Measurements from ENCODE around the gene PALM3. TPM values are rescaled to one million over a fixed set of nuclear protein-coding genes. Genes with fewer than 3 reads are reported as not detected.

PALM3 gene
- polyA plus RNA-seq, 1 donor, result 21.2 TPM

DNA sequence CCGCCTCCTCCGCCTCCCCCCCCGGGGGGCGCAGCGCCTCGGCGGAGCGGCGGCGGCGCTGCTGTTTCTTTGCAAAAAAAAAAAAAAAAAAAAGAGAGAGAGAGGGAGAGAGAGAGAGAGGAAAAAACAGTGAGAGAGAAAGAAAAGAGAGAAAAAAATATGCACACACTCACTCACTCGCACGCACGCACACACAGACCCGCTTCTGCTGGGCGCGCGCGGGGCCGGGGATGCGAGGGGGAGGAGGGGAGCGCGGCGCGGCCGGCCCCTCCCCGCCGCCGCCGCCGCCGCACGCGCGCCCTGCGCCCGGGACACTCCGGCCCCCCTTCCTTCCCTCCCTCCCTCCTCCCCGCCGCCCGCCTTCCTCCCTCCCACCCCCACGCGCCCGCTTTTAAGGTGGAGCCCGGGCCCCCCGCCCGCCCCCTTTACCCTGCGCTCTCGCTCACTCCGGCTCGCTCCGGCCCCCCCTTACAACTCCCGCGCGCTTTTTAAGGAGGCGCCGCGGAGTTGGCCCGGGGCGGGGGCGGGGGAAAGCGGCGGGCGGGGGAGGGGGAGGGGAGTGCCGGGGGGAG is 28.7 kb upstream of the PALM3 start, which contains the start of gene SAMD1:
Gene SAMD1 (minus strand): TSS at position 243 of the 572 bp plus-strand sequence.
- peak; percentile 92 for DNase-seq

DNA sequence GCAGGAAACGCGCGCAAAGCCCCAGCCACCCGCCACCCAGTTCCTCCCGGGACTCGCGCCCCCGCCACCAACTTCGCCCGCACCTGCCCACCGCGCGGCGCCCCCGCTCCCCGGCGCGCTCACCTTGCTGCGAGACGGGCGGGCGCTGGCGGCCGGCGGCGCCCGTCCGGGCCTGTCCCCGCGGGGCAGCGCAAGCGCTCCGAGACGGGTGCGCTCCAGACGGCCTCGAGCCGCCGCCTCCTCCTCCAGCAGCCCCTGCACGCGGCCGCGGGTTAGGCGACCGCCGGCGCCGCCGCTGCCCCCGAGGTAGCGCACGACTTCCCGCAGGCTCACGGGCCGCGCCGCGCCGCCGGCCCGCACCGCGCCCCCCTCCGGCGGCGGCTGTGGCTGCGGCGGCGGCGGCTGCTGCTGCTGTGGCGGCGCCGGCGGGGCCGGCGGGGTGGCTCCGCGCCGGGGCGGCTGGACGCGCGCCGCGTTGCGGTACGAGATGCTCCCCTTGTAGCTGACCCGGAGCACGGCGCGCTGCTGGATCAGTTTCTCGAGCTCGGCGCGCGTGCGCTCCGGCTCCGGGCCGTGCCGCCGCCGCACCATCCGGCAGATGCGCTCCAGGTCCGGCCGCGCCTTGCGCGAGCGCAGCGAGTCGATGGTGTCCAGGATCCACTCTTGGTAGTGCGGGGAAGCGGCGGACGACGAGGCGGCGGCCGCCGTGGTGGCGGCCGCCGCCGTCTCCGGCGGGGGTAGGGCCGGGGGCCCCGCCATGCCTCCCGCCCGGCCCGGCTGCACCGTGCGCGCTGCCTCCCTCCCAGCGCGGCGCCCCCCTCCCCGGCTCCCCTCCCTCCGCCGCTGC is 28.0 kb upstream of the PALM3 start:
- peak; percentile 30 for DNase-seq

DNA sequence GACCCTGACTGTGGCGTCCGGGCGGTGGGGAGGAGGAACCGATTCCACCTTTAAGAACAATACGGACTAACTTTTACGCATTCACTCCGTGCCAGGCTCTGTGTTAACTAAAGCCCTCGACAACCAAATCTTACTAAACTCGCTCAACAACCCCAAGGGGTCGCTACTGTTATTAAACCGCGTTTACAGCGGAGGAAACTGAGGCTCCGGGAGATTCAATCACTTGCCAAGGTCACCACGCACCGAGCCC is 27.5 kb upstream of the PALM3 start:
- DNase-seq, result no peak

DNA sequence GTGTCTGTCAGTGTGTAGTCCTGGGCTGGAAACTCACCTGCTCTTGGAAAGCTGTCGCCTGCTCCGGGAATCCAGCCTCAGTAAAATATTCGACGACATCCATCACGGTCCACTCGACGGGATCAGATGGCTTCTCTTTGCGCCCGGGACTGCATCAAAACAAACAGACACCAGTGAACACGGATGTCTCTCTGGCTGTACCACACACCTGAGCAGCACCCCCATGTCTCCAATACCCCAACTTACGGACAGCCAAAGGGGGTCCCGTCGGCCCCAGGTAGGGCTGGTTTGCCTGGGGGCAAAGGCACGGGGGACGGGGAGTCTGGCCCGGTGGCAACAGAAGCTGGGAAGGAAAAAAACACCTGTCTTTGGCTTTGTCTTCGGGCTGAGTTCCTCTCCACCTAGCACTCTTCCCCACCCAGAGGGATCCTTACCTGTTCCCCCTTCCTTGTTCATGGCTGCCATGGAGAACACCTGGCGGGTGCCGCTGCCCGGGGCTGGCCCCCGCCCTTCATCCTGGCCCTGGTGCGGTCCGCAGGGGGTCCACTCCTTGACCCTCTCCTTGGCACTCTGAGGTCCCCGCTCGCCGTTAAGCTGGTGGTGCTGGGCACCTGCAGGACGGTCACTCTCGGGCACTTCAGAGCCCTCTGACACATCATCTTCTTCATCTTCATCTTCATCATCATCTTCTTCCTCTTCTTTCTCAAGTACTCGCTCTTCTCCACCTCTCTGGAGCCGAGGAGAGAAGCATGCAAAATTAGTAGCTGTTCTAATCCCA is 26.9 kb upstream of the PALM3 start:
- DNase-seq, result no peak

DNA sequence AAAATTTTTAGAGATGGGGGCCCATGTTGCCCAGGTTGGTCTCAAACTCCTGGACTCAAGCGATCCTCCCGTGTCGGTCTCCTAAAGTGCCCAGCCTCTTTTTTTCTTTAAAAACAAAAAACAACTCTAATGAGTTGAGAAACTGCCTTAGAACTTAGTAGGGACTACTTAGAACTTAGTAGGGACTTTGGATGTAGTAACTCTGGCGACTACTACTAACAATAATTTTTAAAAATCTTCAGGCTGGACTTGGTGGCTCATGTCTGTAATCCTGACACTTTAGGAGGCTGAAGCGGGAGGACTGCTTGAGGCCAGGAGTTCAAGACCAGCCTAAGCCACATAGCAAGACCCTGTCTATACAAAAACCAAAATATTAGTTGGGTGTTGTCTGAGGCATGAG is 24.2 kb upstream of the PALM3 start:
- DNase-seq, result no peak

DNA sequence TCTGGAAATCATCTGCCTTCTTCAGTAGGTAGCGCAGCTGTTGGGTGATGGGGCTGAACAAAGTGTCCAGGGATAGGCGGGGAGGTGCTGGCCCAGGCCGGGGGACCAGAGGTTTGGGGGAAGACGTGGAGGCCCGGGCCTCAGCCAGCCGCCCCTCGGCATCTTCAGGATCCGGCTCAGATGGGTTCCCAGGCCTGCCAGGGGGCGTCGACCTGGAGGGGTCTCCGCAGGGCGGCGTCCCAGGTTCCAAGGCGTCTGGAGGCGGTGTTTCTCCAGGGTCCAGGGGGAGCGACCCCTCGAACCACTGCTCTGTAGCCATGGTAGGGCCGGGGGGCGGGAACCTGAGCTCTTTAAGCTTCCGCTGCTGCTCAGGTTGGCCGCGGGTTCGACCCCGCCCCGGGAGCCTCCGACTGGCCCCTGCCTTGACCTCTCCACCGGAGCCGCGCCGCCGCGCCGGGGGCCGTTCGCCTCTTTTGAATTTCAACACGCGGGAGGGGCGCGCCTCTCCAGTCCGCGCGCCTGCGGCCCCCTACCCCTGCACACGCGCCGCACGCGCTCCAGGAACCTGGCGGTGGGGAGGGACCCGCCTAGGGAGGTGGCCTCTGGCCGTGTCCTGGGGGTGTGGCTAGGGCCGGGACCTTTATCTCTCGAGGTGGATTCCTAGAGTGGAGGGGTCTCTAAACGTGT is 23.6 kb upstream of the PALM3 start, which contains the start of gene C19orf67:
Gene C19orf67 (minus strand): TSS at position 475 of the 687 bp plus-strand sequence. CDS start 156 bp downstream, at position 319.
- DNase-seq, result no peak

DNA sequence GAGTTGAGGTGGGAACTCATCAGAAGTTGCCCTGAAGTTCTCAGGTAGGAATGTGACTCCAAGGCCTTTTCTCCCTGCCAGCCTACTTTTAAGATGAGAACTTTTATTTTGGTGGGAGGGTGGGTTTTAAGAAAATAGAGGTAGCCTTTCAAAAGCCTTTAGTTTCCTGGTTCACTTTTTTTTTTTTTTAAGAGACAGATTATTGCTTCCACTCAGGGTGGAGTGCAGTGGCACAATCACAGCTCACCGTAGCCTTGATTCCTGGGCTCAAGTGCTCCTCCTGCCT is 20.7 kb upstream of the PALM3 start:
- DNase-seq, result no peak

DNA sequence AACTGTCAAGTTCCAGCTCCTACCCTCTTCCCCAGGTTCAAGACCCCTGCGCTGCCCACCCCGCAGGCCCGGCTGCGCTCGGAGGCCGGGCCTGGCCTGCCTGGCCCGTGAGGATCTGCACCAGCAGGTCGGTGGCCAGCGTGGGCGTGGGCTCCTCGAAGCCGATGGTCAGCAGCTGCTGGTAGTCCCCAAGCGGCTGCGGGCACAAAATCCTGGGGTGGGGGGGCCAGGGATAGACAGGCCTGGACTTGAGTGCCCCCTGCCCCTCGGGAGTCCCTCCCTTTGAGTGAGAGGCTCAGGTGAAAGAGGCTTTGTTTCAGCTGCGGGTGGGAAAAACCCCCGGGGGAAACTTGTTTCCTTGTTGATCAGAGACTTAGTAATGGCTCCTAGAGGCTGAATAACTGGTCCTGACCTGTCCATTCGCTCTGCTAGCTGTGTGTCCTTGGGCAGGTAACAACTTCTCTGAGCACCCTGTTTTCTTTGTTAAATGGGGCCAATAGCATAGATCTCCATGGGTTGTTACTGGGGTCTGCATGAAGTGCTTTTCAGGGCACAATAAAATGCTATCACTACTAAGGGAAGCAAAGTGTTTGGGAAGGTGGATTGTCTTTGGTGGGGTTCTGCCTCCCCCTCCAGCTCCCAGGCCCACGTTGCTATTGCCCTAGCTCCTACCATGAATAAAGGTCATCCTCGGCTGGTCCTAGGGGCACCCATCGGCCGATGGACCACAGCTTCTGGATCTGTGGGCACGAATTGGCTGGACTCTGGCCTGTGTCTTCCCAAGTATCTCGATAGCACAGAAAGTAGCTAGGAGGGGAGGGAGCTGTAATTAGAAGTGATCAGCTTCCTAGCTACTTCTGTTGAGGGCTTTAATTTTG is 20.2 kb upstream of the PALM3 start:
- DNase-seq, result no peak

DNA sequence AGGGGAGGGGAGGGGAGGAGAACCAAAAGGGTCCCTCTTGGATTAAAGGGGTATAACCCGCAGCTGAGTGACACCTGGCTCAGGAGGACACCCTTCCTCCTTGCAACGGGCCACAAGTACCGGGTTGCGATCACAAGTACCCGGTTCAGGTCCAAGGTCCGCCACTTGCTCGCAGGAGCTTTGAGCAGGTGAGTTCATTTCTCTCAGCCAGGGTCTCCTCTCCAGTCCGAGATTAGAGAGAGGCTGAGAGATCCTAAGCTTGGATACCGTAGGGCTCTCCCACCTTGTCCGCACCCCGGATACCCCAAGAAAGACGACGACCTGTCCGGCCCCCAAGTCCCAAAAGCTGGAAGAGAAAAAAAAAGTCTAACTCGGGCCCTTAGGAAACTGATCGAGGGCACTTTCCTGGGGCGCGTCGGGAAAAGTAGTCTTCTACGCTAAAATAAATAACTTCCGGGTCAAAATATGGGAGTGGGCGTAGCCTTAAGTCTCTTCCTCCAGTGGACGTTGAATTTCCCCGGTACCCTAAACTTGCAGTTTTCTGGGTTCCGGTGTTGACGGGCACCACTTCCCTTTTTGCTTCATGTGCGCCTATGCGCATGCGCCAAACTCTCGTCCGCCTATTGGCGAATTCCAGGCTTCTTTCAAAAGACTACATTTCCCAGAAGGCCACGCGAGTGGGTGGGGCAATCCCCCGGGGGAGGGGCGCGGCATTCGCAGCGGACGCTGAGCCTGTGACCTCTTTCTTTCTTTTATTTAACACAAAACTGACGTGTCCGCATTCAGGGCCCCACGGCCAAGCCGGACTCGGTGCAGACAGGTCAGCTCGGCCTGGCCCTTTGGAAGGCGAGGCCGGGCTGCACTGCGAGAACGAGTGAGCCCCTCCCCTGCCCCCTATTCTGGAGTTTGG is 19.3 kb upstream of the PALM3 start:
- DNase-seq, result peak; percentile 100

DNA sequence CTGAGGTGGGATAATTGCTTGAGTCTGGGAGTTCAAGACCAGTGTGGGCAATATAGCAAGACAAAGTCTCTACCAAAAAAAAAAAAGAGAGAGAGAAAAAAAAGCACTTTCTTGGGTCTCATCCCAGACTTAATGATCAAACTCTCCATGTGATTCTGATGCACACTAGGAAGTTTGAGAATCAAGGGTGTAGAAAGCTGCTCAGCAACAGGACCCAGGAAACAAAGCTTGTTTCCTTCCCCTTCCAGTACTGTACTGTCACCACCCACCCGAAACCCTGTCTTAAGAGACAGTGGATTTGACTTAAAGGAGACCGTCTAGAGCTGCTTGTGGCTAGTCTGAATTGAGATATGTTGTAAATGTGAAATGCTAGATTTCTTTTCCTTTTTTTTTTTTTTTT is 16.5 kb upstream of the PALM3 start:
- DNase-seq, result no peak

DNA sequence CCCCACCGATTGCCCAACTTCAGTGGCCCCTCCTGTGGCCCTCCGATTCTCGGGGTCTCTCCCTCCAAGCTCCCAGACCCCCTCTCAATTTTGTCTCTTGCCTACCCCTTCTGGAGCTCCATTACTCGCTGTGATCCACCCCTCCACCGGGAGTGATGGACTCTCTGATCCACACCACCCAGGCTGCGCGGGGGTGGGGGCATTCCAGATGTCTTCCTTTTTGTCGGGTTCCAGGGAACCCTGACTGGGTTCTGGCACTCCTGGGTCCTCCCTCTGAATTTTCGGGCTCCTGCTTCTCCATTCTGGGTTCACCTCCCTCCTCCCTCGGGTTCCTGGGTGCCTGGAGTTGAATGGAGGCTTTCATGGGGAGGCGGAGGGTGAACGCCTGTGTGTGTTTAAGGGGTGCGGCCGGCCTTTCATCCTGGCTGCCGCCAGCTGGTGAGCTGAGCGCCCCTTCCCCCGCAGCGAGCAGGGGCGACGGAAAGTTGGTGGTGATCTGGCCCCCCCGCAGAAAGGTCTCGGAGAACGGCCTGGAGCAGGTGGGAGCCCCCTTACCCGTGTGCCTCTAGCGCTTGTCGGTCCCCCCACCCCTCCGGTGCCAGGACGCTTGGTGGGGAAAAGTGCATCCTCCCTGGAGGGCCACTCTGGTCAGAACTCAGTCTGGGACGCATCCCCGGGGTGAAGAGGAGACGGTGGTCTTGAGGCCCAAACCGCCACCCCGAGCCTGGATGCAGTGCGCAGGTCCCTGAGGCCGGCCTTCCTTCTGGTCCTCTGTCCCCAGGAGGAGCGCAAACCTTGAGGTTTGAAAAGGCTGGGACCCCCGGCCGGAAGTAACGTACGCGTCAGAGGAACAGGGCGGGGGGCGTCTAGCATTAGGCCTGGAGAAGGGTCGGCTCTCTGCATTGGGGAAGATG is 12.3 kb upstream of the PALM3 start:
- no peak for DNase-seq

DNA sequence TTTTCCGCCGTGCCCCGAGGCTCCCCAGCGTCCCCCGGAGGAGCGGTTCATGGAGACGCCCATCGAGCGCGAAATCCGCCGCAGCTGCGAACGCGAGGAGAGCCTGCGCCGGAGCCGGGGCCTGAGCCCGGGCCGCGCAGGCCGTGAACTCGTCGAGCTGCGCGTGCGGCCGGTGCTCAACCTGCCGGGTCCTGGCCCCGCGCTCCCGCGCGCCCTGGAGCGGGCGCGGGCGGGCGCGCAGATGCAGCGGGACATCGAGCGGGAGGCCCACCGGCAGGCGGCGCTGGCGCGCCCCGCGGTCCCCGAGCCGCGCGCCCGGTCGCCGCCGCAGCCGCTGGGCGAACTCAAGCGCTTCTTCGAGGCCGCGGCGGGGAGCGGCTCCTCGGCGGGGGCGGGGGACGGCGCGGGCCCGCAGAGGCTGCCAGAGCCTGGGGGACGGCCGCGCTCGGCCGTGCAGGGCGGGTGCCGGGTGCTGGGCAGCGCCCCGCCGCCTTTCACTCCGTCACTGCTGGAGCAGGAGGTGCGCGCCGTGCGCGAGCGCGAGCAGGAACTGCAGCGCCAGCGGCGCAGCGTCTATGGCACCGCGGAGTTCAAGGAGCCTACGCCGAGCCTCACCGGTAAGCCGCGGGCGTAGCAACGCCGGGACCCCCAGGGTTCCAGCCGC is 11.5 kb upstream of the PALM3 start:
- no peak for DNase-seq

DNA sequence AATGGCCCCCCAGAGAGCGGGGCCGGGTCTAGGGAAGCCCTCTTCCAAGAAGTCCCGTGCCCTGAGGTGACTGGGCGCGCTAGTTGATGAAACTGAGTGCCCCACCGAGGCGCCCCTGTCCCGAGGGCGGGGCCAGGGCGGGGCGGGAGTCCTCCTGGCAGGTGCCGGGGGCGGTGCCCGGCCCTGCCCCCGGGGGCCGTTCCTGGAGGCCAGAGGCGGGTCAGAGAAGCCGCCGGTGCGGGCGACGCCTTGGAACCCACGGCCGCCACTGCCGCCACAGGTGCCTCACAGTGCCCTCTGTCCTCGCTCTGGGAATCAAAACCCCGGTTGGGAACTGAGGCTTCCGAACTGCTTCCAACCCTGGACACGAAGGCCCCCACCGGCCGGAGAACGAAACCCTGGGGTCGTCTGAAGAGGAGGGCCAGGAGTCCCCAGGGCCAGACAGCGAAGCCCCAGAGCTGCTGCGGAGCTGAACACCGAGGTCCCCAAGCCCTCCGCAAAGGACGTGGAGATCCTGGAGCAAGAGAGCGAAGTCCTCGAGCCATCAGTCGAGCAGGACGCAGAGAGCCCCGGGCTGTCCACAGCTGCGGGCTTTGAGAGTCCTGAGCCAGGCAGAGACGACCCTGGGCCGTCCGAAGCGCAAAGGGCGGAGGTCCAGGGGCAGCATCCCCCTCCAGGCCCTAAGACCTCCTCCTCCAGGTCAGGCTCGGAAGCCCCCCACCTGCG is 10.8 kb upstream of the PALM3 start, which contains the start of gene MISP3:
Gene MISP3 (plus strand): TSS at position 252 of the 726 bp plus-strand sequence. CDS start 524 bp downstream, outside the sequence.
- no peak for DNase-seq

DNA sequence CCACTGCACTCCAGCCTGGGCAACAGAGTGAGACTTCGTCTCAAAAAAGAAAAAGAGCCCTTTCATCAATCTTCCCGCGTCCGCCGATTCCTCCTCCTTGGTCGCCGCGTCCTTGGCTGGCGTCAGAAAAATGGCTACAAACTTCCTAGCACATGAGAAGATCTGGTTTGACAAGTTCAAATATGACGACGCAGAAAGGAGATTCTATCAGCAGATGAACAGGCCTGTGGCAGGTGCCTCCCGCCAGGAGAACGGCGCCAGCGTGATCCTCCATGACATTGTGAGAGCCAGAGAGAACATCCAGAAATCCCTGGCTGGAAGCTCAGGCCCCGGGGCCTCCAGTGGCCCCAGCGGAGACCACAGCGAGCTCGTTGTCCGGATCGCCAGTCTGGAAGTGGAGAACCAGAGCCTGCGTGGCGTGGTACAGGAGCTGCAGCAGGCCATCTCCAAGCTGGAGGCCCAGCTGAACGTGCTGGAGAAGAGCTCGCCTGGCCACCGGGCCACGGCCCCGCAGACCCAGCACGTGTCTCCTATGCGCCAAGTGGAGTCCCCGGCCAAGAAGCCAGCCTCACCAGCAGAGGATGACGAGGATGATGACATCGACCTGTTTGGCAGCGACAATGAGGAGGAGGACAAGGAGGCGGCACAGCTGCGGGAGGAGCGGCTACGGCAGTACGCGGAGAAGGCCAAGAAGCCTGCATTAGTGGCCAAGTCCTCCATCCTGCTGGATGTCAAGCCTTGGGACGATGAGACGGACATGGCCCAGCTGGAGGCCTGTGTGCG is 8.6 kb upstream of the PALM3 start:
- no peak for DNase-seq

DNA sequence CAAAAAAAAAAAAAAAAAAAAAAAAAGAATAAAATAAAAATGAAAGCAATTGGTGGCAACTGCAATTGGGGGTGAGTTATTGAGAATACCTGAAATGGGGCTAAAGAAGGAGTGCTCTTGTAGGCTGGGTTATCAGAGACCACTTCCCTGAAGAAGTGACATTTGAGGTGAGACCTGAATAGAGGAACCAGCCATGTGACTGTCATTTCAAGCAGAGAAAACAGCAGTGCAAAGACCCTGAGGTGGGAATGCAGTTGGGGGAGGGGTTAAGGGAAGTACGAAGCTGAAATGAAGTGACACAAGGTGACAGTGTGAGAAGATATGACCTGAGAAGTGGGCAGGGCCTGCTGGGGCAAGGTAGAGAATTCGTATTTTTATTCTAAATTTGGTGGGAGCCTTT is 4.3 kb upstream of the PALM3 start:
- no peak for DNase-seq

DNA sequence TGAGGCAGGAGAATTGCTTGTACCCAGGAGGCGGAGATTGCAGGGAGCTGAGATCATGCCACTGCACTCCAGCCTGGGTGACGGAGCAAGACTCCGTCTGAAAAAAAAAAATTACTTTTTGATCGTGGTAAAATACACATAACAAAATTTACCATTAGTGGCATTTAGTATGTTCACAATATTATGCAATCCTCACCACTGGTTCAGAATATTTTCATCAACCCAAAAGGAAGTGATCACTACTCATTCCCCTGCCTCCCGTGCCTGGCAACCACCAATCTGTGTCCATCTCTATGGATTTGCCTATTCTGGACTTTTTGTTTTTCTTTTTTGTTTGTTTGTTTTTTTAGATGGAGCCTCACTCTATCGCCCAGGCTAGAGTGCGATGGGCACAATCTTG is 1.2 kb upstream of the PALM3 start:
- no peak for DNase-seq

DNA sequence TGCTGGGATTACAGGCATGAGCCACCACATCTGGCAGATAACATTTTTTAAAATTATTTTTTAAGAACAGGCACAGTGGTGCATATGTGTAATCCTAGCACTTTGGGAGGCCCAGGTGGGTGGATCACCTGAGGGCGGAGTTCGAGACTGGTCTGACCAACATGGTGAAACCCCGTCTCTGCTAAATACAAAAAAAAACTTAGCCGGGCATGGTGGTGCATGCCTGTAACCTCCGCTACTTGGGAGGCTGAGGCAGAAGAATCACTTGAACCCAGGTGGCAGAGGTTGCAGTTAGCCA is 631 bp upstream of the PALM3 start:
- no peak for DNase-seq

Data from left kidney (tissue), 2 donors.